NCI-H1092 treated with DMSO at 0.1 percent for 48 hours (cell line): ENCODE data around the gene CYLD.

Experiments used
- DNase-seq: peaks from one replicate; lab custom pipeline; 2025; lab: John Stamatoyannopoulos, UW

Gene CYLD

GRCh38 chr16:50711862-50712559 lies 29.9 kb upstream of the CYLD start:
- no peak for DNase-seq

DNA sequence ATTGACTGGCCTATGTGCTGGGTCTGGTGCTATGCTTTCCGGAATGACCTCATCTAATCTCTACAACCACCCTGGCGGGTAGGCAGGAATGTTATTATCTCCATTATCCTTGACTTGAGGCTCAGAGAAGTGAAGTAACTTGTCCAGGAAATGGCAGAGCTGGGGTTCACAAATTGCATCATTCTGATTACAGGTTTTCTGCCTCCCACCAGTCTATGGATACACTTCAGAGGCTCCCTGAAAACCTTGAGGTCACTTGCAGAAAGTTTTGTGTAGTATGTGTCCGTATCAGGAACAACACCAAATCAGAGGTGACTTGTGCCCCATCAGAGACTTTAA lies 29.4 kb upstream of the CYLD start:
- DNase-seq = no peak

GRCh38 chr16:50712956-50713355 lies 28.9 kb upstream of the CYLD start:
- DNase-seq = no peak

DNA sequence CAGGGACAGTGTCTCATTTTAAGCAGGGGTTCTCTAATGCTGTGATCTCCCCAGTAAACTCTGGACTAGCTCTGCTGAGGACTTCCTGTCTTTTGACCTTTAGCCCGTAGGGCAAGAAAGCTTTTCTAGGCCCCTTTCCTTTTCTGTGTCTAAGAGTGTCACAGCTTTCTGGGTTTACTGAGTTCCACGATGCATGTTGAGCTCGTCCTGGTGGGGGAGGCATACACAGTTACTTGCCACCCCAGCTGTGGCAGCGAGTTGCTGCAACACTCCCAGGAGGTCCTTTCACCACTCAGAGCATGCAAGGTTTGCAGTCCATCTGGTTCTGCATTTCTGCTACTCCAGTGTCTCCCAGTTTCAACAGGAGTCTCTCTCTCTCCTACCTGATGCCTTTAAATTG lies 24.8 kb upstream of the CYLD start:
- DNase-seq = no peak

- no peak for DNase-seq
These were observed 24.4 kb upstream of the CYLD start for GRCh38 chr16:50717494-50717893.

DNA sequence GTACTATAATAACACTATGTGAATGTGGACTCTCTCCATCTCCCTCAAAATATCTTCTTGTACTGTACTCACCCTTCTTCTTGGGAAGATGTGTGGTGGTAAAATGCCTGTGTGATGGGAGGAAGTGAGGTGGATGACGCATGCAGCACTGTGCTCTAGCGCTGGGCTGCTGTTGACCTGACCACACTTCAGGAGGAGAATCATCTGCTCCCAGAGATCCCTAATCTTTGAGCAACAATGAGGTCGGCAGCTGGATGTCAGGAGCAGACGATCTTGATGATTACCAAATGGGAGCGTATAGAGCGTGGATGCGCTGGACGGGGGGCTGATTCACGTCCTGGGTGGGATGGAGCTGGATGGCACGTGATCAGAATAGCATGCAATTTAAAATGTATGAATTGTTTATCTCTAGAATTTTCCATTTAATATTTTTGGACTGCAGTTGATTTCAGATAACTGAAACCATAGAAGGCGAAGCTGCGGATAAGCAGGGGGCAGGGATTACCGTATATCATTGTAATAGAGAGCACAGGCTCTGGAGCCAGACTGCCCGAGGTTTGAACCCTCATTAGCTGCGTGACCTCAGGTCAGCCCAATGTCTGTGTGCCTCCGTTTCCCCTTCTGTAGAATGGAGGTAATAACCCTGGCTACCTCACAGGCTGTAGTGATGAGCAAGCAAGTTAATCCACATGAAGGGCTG lies 23.7 kb upstream of the CYLD start:
- no peak for DNase-seq

DNA sequence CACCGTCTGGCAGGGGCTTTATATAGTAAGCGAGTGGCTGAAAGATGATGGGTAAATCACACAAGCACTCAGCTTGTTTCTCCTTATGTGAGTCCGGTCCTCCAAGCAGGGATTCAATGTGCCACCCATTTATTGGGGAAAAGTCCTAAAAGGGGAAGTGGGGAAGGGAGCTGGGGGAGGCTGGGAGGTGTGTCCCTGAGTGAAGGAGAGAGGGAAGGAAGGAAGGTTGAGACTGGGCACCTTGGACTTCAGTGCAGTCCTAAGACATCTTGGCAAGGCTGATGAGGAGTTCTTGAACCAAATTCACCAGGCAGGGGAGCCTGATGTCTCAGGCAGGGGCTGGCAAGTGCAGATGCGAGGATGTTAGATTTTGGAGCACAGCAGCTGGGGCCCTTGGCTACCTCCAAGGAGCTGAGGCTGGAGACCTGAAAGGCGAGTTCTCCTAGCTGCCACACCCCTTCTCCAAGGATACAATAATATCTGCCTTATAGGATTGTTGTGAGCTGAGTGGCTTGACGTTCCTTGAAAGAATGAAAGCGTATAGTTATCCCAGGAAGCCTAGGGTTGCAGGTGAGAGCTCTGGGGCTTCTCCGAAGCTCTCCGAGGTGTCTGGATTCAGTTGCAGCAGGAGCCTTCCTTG lies 23.0 kb upstream of the CYLD start:
- no peak for DNase-seq

GRCh38 chr16:50719401-50720337 lies 22.2 kb upstream of the CYLD start:
- DNase-seq = no peak

DNA sequence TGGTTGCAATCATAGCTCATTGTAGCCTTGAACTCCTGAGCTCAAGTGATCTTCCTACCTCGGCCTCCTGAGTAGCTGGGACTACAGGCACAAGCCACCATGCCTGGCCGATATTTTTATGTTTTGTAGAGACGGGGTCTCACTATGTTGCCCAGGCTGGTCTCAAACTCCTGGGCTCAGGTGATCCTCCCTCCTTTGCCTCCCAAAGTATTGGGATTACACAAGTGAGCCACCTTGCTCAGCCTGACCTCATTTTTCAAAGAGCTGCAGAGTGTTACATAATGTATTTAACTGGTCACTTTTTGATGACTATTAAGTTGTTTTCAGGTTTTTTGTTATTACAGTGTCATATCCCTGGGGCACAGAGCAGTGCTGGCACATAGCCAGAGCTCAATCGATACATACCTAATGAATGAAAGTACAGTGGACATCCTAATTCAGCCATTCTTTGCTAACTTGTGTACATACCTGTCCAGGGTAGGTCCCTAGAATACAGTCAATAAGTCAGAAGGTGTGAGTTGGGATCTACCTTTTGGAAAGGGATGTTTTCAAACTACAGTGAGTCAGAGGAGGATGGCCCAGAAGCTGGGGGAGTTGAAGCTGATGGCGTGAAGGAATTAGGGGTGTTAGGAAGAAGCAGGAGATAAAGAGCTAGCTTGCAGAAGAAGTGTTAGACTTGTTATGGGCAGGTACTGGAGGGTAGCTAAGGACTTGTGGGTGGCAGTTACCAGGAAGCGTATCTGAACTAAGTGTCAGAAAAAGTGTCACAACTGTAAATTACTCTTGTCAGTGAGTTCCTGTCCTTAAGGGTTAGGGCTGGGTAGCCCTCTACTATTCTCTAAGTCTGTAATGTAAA lies 20.1 kb upstream of the CYLD start:
- DNase-seq = no peak

GRCh38 chr16:50722405-50722737 lies 19.5 kb upstream of the CYLD start:
- DNase-seq = no peak

DNA sequence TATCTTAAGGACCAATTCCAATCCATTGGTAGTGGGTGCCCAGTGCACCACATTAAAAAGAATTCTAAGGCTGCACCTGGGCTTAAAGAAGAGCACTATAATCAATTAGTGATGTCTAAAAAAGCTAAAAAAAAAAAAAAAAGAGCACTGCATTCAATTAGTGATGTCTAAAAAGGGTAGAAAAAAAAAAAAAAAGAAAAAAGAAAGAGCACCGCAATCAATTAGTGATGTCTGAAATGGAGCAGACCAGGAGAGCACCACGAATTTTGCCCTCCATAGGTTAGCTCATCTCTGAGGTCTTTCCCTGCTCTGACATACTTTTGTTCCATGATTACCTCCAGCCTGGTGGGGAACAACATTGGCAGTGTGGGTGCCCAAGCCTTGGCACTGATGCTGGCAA lies 18.9 kb upstream of the CYLD start:
- no peak for DNase-seq

GRCh38 chr16:50724306-50724705 lies 17.6 kb upstream of the CYLD start:
- DNase-seq = no peak

GRCh38 chr16:50731130-50731988 lies 10.5 kb upstream of the CYLD start:
- DNase-seq = no peak

- DNase-seq = no peak
These were observed 9.7 kb upstream of the CYLD start for GRCh38 chr16:50731989-50732832.

DNA sequence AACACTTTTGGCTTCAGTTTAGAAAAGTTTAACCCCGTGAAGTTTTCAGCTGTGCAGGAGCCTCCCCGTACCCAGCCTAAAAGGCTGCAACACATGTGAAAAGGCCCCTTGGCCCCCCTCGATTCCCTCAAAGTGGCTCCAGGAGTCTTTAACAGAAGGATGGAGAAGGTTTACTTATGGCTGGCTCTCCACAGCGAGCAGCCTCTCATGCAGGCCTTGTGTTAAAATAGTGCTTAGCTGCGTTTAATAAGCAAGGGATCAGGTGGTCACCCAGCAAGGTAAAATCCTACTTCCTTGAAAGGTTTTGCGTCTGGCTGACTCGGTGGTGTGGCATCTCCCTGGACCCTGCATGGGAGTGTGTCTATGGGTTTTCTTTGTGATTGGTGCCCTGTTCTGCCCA lies 8.4 kb upstream of the CYLD start:
- DNase-seq = no peak

DNA sequence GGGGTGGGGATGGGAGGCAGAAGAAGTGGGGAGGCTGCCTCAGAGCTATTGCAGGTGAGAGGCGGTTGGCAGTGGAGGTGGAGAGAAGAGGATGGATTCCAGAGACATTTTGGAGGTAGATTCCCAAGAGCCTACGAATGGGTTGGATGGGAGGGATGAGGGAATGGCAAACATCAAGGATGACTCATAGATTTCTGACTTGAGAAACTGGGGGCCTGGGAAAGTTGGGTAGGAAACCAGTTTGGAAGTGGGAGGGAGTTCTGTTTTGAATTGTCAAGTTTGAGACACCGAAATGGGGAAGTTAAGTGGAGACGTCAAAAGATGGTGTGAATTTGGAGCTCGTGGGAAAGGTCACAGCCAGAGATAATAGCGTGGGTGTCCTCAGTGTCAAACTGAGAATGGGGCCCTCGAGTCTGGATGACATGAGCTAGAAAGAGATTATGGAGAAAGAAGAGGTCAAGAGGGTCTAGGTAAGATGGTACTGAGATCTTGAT lies 6.2 kb upstream of the CYLD start:
- DNase-seq = no peak

DNA sequence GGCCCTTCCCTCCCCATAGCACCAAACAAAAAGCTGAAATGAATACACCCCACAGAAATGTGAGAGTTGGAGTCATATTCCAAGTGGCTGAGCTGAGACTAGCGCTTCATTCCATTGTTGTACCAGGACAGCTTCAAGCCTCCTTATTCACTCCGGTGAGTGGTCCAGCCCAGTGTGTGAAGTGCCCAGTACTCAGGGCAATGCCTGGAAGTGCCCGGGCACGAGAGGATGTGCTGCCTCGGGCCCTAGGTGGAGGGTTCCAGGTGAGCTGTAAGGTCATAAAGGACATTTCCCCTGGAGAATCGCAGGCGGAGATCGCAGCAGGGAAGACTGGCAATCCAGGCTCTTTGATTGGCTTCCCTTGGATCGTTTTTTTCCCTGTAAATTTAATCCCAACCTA lies 5.4 kb upstream of the CYLD start:
- DNase-seq = no peak

DNA sequence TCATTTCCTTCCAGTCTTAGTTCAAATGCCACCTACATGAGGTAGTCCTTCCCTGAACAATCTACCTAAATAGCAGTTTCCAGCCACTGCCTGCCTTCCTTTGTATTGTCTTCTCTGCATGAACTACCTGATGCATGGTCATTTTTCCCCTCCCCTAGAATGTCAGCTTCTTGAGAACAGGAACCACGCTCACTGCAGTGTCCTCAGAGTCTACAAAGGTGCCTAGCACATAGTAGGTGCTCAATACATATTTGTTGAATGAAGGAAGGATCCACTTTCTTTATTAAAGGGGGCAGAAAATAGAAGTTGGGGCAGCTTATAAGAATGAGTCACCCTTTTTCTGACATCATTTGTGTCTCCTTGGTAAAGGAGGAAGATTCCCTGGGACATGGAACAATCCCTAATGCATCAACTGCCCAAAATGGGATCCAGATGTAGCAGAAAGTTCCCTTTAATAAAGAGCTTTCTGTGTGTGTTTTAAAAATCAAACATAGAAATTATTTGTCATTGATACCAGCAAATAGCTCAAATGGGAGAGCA lies 4.4 kb upstream of the CYLD start:
- DNase-seq = no peak

DNA sequence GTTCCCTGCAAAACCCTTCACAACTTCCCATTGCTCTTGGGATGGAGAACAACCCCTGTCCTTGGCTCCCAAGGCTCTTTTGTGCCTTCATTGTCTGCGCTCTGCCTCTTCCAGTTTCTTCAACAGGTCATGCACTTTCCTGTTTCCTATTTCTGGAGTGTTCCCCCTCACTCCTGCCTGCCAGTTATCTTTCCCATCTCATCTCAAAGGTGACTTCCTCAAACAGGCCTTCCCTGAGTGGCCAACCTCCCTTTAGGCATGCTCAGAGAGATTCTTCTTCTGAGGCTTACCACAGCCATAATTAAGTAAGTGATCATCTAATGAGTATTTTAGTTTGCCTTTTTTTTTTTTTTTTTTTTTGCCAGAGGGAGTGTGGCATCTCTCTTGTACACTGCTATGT lies 2.9 kb upstream of the CYLD start:
- no peak for DNase-seq
